HG03064 (cell line): ENCODE measurements around the gene KCNH3.
"Not testable (repeated sequence)": the region's sequence is repeated elsewhere in the genome, so short reads cannot be mapped to it uniquely, and the experiment has no call there.

Source experiments
- ATAC-seq: cut with Tn5 transposase; IDR thresholded peaks from one replicate; pipeline ENCODE4 v1.9.1; 2021; ENCODE audit warnings: low read depth; ENCODE audit not compliant: unreplicated experiment

KCNH3 gene

DNA sequence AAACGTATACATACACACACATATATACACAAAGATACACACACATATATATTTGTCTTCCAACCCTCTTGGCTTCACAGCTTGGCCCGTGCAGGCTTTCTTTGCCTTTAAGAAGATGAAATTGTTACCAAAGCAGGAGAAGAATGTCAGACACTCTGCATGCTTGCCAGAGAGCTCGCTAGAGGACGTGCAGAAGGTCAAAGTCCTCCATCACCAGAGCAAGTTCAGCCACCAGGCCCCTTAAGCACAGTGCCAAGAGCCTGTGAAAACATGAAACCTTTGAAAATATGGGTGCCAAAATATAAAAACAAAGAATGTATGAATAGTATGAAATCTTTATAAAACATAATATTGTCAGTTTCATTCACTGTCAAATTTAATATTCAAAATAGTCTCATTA lies 44.0 kb downstream of the KCNH3 start:
- no peak for ATAC-seq

DNA sequence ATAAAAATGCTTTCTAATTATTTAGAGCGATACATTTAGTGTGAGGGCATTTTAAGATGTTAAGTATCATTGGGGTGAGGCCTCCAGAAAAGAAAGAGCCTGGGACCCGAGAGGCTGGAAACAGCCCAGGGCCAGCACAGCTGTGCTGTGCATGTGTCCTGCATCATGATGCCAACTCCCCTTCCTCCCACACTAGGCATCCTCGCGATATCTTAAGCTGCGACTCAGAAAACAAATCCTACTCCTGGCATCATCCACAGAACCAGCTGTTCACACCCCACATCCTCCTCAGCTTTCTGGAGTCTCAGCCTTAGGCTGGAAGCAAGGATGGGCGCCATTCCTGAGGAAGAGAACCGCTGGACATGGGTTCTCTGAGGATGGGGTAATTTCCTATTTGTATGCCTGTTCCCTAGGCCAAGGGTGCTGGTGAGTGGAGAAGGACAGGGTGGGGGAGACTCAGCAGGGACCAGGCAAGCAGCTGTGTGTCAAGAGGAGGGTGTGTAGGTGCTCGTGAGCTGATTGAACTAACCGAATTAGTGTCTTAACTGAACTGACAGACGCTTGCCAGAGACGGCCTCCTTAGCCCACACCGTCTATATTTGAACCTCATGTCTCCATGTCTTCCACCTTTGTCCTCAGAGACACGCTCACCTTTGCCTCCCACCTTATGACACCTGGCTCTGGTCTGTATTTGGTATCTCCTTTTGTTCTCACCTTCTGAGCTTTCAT lies 44.7 kb downstream of the KCNH3 start:
- ATAC-seq = no peak

DNA sequence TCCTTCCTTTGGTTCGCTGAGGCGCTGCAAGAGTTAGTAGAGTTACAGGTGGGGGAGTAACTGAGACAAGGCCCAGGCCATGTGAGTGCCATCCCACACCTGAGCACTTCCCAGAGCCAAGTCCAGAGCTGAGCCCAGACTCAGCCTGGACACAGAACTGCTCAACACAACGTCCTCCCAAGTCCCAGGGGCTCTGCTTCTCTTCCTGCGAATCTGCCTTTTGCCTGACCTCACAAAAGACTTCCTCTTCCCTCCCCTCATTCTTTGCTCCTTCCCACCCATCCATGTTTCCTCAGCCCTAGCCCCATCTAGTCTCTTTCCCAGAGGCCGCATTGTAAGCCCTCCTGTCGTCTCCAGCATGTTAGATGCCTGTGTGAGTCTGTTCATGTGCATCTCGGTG lies 45.8 kb downstream of the KCNH3 start:
- ATAC-seq = no peak

DNA sequence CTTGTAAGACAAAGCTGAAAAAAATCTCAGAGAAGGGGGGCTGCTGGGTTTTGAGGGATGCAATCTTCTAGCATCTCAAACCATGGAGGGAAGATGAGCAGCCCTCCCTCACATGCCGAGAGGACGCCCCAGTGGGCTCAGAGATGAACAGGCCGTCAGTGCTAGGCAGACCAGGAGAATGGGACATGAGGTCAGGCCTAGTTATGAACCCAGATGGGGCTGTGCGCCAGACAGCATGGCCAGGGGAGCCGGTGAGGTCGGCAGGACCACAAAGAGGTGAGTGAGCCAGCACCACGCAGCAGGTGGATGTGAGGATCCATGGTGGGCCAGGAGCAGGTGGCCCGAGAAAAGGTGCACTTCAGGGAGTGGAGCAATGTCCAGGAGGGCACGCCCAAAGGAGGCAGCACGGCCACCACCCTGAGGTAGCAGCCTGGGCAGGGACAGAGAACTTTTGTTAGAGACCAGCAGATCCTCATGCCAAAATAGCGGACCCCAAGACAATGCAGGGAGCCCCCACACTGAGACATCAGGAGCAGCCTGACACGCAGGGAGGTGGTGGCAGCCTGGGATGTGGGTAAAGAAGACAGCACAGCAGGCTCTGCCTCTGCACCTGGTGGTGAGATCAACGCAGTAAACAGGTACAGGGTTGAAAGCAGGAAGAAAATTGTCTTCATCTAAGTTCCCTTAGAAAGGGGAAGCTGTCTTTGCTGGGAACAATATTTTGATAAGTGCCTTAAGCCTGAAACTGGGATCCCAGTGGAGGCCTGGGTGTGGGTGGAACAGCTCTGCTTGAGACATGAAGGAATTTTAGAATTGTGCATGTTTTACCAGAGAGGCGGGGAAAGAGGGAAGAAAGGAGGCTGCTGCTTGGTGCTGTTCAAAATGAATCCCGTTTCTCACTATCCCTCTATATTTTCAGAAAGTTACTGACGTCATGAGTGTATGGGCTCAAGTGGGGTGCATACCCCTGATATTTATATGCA lies 46.9 kb downstream of the KCNH3 start:
- ATAC-seq = no peak

DNA sequence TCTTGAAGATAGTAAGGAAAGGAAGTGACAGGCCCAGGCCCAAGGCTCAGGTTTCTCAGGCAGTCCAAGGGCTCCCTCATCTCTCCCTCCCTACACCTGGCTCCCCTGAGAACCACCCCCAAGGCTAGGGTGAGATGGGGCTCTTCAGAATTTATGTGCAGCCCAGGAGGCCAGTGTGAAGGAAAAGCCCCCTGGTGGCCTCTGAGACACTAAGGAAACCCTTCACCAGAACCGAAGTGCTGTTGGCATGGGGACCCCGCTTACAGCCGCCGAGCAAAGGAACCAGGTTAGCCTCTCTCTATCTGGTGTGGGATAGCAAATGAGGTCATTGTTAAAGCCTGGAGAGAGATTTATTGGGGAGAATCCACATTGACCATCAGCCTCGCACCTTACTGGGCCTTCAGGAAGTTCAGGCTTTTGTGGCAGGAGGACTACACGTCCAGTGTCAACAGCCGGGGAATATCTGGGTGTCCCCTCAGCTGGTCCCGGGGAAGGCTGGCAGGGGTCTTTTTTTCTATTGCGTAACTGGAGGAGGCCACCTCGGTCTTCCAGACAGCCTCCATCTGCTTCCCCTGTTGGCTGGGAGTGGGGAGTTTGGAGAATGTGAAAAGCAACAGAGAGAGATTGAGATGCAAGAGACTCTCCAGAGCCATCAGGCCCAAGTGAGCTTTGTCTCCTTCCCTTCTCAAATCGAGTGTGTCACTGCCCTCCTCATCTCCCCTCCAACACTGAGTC lies 48.5 kb downstream of the KCNH3 start:
- ATAC-seq = no peak

DNA sequence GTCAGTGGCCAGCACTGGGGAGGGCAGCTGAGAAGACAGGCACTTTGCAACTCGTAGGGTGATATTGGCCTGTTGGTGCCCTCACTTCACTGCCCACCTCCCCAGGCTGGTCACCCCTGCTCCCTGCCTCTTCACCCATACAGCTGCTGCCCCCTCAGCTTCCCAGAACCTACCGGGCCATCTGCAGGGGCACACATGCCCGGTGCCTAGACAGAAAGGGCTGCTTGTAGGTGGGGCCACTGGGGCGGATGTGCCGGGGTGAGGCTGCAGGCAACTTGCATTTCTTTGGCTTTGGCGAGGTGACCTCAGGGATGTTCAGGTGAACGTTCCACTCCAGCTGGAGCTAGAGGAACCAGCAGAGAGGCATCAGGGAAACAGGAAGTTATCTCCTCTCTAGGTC lies 49.5 kb downstream of the KCNH3 start:
- ATAC-seq = no peak

DNA sequence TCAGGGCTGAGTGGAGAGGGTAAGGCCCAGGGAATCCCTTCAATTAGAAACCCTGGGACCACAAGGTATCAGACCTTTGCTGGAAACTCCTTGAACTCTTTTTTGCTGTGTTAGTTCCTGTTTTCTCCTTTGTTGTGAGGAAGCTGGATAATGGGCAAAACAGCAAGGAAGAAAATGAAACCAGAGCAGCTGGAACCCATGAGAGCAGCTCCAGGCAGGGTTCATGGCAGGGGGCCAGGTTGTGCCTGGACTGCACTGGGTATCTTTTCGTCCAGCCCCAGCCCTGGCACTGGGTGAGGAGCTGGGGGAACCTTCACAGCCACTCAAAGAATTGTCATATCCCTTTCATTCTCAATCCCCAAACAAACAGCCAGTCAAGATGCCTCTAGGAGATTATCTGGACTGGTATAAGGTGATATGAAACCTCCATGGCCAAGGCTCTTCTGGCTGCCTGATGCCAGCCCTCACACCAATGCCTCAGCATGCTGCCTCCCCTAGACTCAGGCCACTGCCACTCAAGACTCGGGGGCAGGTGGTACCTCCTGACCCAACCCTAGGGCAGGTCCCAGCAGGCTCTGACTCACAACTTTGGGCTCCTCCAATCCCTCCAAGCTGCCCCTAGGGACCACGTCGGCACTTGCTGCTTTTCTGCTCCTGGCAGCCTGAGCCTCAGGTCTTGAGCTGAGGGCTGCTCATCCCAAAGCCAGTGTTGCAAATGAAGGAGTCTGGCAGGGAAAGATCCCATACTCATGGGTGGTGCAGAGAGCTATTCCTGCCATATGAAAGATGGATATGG lies 50.1 kb downstream of the KCNH3 start:
- ATAC-seq = no peak

GRCh38 chr12:49598527-49598926 lies 59.7 kb downstream of the KCNH3 start:
- no peak for ATAC-seq

DNA sequence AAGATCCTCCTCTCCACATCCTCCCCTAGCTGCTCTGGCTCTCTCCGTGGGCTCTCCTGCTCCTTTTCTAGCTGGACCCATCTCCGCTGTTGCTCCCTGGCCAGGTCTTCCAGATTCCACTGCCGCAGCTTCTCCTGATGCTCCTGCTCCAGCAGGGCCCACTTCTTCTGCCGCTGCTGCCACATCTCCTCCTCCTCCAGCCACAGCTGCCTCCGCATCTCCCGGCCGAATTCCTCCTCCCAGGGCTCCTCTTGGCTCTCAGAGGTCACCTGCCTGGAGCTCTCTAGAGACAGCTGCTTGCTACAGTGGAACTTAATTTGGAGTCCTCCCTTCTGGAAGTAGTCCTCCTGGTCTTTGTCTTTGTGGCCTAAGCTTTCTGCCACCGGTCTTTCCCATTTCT lies 61.1 kb downstream of the KCNH3 start:
- no peak for ATAC-seq

- ATAC-seq = no peak
Measured at GRCh38 chr12:49603721-49604120, 64.9 kb downstream of the KCNH3 start.

DNA sequence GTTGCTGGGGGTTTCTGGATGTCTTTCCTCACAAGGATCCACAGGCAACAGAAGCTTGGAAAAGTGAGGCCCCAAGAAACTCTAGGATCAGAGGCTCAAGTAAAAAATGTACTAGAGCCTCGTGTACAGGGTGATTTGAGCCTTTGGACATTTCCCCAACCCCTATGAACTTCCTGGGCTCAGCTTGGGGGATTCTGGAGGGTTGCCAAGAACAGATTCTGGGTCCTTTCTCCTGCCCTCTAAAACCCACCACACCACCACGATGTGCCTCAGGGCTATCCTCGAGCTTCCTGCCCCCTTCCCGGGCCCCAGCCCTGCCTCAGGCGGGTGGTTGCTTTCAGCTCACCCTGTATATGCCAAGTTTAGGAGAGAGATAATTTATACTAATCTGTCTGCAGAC lies 66.0 kb downstream of the KCNH3 start:
- no peak for ATAC-seq

- not testable (repeated sequence) for ATAC-seq
Measured at GRCh38 chr12:49605539-49605938, 66.7 kb downstream of the KCNH3 start, which contains the start of gene FAM186B. Gene FAM186B (minus strand): TSS chr12:49605639. CDS start chr12:49605477, 162 bp downstream.
